Measurements from ENCODE around the gene ELAVL3. TPM values are rescaled to one million over a fixed set of nuclear protein-coding genes. Genes with fewer than 3 reads are reported as not detected.

Gene ELAVL3
- total and polyA plus RNA-seq, 2 of the 8 experiments (the other 6 are each of a cell fraction or from before 2014, with no cell fraction given): 0.80 to 1.0 TPM

DNA sequence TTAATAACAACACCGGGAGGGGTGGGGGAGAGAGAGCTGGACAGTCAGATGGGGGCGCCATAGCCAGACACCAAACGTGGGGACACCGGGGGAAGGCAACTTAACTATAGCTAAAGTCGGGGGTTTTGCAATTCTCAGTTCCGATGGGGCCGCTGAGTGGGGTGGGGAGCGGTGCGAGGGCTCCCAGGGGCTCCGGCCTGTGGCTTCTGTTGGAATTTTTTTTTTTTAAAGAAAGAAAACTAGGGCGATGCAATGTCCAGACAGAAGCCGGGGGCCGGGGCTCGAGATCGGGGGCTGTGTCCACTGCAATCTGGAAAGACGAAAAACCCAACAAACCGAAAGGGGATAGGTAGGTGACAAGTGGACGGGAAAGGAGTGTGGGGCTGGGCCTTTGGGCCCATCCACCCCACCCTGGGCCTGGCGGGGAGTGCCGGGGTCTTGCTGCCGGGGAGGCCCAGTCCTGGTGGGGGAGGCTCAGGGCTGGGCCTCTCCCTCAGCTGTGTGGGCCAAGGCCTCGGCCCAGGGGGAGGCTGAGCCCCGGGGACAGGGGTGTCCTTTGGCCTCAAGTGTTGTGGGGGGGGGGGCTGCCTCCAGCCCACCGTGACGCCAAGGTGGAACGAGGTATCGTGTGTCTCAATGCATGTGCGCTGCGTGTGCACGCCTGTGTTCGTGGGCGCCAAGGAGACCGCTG, 28.1 kb downstream of the ELAVL3 start:
- Histone ChIP-seq H3K79me2 (ENCODE audit: control insufficient read depth in 1 of 2, insufficient read depth in 2 of 2, low read length in 2 of 2) (no peaks in the 10 kb centered on the region), H3K18ac (ENCODE audit: extremely low read depth, low read length) (peak overlapping the region; percentile 34; the same call in 1 of the 2 replicates), H3K4ac (replicated peaks; ENCODE audit: insufficient read length, low read depth, low read length) (no peak overlapping the region), H3K56ac (replicated peaks; ENCODE audit: insufficient read length, low read depth, low read length) (no peak overlapping the region), H3K23me2 (ENCODE audit: low read depth, low read length) (no peaks in the 10 kb centered on the region), H3K27me3 (replicated peaks in 1 of 4; ENCODE audit: control insufficient read depth in 3 of 4, extremely low read depth in 1 of 4, insufficient read depth in 3 of 4, low read length in 3 of 4) (no peaks in the 10 kb centered on the region), H2AFZ (ENCODE audit: low read length) (no peak overlapping the region), H3K4me1 (replicated peaks in 1 of 4; ENCODE audit: control insufficient read depth in 3 of 4, insufficient read depth in 4 of 4, low read length in 3 of 4) (peaks cover 2 to 21% (median 7%) of the 10 kb centered on the region in 4 experiments), H4K8ac (ENCODE audit: extremely low read depth, insufficient read depth, low read length) (no peak overlapping the region; the same call in 1 of the 2 replicates), H3K14ac (ENCODE audit: insufficient read length) (no peak overlapping the region), H2BK15ac (ENCODE audit: low read length) (no peak overlapping the region), H3K23ac (ENCODE audit: insufficient read length) (no peak overlapping the region), H2BK12ac (ENCODE audit: low read depth, low read length) (peak overlapping the region; percentile 99; the same call in 1 of the 2 replicates), H3K36me3 (ENCODE audit: control insufficient read depth in 2 of 4, insufficient read depth in 4 of 4, low read length in 3 of 4) (peaks cover 6 to 22% (median 17%) of the 10 kb centered on the region in 4 experiments; a peak in 5 of 8 replicates), H3K4me2 (ENCODE audit: insufficient read depth in 1 of 2, low read depth in 2 of 2, low read length in 2 of 2) (no peak overlapping the region), H2AK5ac (ENCODE audit: low read depth, low read length) (no peak overlapping the region), H3K9ac (replicated peaks in 1 of 4; ENCODE audit: extremely low read depth in 1 of 4, low read depth in 3 of 4, low read length in 3 of 4) (no peak overlapping the region), H3K27ac (ENCODE audit: low read depth, low read length) (no peak overlapping the region), H2BK120ac (replicated peaks; ENCODE audit: low read depth, low read length) (no peak overlapping the region), H3K79me1 (ENCODE audit: low read depth, low read length) (no peaks in the 10 kb centered on the region), H4K5ac (ENCODE audit: insufficient read length, low read depth, low read length) (no peak overlapping the region), H2BK20ac (ENCODE audit: low read length) (0 out of 2 replicates have a peak overlapping the region, but pooled peaks have one; percentile 91), H2BK5ac (ENCODE audit: low read depth, low read length) (peak overlapping the region; percentile 97), H4K20me1 (replicated peaks in 1 of 2; ENCODE audit: control insufficient read depth in 1 of 2, insufficient read depth in 2 of 2, low read length in 2 of 2) (peaks cover 0 to 4% of the 10 kb centered on the region in 2 experiments), H3K4me3 (ENCODE audit: extremely low read depth in 1 of 4, insufficient read depth in 2 of 4, low read depth in 3 of 4, low read length in 4 of 4) (peak overlapping the region in 1 of 4 experiments; percentile 36; a peak in 1 of 8 replicates), H3K9me3 (ENCODE audit: insufficient read depth in 2 of 2, low read depth in 1 of 2, low read length in 1 of 2) (no peaks in the 10 kb centered on the region), H4K91ac (replicated peaks; ENCODE audit: insufficient read length, low read length) (peak overlapping the region; percentile 96)
- CTCF ChIA-PET (ENCODE audit: partially characterized antibody): interaction anchor here (0.6 to 2.3 kb wide), 20 partner anchors 10 to 301 kb away, joined by 3 to 22 read pairs (median 4); partner anchors contain the start of genes ELAVL3, EPOR and ODAD3
- WGBS, 2 experiments (ENCODE audit: extremely low coverage in 1 of 2, insufficient coverage in 1 of 2, insufficient read length in 1 of 2, insufficient replicate concordance in 2 of 2, low coverage in 1 of 2, low lambda C conversion rate in 2 of 2, missing lambda C conversion rate in 1 of 2): 78% methylated on average over 30 of the region's 33 CpGs; no CpG with 5 or more reads in 1 of the 2 experiments
- FAIRE-seq: no peak
- no peak for DNase-seq (ENCODE audit: low read depth in 1 of 2, low spot score in 2 of 2)
- POLR2A ChIA-PET (ENCODE audit: partially characterized antibody): interaction anchor here (0.6 to 2.7 kb wide), 12 partner anchors 10 to 931 kb away, joined by 3 to 14 read pairs (median 4); partner anchors contain the start of genes ELAVL3, ODAD3, PRKCSH and RGL3
- no peak for TF ChIP-seq YY1 (IDR thresholded peaks at IDR 0.05; ENCODE audit: low read depth, low read length)
- TF ChIP-seq RAD21 (IDR thresholded peaks at IDR 0.05 in 1 of 2, conservative IDR thresholded peaks at IDR 0.05 in 1 of 2; ENCODE audit: low read depth in 2 of 2, low read length in 2 of 2): peak in 1 of 2 experiments; percentile 24; a peak in 1 of 4 replicates
- TF ChIP-seq, protein P1, sequence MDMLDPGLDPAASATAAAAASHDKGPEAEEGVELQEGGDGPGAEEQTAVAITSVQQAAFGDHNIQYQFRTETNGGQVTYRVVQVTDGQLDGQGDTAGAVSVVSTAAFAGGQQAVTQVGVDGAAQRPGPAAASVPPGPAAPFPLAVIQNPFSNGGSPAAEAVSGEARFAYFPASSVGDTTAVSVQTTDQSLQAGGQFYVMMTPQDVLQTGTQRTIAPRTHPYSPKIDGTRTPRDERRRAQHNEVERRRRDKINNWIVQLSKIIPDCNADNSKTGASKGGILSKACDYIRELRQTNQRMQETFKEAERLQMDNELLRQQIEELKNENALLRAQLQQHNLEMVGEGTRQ (IDR thresholded peaks at IDR 0.05; ENCODE audit: low read length): no peak
- no peak for TF ChIP-seq ZNF274 (IDR thresholded peaks at IDR 0.05; ENCODE audit: borderline replicate concordance, extremely low read depth, low read length)
- no peak for TF ChIP-seq TAF1 (IDR thresholded peaks at IDR 0.05; ENCODE audit: low read depth, low read length)
- no peak for TF ChIP-seq RNF2 (IDR thresholded peaks at IDR 0.05; ENCODE audit: borderline replicate concordance, low read depth, low read length, missing control alignments, poor library complexity, severe bottlenecking)
- no peak for TF ChIP-seq TBP (IDR thresholded peaks at IDR 0.05; ENCODE audit: low read depth, low read length)
